ENCODE measurements around the gene PAX5. TPM values are rescaled to one million over a fixed set of nuclear protein-coding genes. Genes with fewer than 3 reads are reported as not detected.

PAX5 gene
- total and polyA plus RNA-seq, 2 of the 13 experiments (the other 11 are each of a cell fraction or from before 2014, with no cell fraction given): not detected

DNA sequence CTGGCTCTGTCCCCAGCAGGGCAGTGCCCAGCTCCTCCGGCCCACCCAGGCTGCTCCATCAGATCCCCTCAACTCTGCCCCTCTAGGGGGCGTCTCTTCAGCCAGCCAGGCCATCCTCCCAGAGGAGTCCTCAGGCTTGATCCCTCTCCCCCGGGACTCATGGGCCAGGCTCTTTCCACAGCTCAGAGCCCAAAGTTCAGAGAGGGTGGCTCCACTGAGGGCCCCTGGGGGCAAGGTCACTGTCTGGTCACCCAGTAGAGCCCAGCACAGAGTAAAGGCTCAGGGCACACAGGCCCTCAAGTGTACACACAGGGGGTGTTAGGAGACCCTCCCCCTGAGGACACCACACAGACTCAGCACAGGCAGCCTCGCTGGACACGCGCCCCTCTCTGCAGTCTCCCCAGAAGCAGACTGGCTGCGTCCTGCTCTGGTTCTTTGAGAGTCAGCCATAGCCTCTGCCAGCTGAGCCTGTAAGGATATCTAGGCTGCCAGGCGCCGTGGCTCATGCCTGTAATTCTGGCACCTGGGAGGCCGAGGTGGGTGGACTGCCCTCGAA, 64.8 kb downstream of the PAX5 start (continued):
- TF ChIP-seq, protein P1, sequence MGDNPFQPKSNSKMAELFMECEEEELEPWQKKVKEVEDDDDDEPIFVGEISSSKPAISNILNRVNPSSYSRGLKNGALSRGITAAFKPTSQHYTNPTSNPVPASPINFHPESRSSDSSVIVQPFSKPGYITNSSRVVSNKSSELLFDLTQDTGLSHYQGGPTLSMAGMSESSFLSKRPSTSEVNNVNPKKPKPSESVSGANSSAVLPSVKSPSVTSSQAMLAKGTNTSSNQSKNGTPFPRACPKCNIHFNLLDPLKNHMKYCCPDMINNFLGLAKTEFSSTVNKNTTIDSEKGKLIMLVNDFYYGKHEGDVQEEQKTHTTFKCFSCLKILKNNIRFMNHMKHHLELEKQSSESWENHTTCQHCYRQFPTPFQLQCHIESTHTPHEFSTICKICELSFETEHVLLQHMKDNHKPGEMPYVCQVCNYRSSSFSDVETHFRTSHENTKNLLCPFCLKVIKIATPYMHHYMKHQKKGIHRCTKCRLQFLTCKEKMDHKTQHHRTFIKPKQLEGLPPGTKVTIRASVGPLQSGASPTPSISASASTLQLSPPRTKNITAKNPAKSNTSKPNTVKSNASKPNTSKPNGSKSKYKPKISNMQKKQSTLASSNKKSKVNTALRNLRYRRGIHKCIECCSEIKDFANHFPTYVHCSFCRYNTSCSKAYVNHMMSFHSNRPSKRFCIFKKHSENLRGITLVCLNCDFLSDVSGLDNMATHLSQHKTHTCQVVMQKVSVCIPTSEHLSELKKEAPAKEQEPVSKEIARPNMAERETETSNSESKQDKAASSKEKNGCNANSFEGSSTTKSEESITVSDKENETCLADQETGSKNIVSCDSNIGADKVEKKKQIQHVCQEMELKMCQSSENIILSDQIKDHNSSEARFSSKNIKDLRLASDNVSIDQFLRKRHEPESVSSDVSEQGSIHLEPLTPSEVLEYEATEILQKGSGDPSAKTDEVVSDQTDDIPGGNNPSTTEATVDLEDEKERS (CRISPR knock-in tag; IDR thresholded peaks at IDR 0.05): no peak
- TF ChIP-seq ZNF75D (CRISPR knock-in tag; IDR thresholded peaks at IDR 0.05; ENCODE audit: borderline replicate concordance): no peak
- no peak for TF ChIP-seq ZNF468 (CRISPR knock-in tag; IDR thresholded peaks at IDR 0.05)
- TF ChIP-seq, protein P2, sequence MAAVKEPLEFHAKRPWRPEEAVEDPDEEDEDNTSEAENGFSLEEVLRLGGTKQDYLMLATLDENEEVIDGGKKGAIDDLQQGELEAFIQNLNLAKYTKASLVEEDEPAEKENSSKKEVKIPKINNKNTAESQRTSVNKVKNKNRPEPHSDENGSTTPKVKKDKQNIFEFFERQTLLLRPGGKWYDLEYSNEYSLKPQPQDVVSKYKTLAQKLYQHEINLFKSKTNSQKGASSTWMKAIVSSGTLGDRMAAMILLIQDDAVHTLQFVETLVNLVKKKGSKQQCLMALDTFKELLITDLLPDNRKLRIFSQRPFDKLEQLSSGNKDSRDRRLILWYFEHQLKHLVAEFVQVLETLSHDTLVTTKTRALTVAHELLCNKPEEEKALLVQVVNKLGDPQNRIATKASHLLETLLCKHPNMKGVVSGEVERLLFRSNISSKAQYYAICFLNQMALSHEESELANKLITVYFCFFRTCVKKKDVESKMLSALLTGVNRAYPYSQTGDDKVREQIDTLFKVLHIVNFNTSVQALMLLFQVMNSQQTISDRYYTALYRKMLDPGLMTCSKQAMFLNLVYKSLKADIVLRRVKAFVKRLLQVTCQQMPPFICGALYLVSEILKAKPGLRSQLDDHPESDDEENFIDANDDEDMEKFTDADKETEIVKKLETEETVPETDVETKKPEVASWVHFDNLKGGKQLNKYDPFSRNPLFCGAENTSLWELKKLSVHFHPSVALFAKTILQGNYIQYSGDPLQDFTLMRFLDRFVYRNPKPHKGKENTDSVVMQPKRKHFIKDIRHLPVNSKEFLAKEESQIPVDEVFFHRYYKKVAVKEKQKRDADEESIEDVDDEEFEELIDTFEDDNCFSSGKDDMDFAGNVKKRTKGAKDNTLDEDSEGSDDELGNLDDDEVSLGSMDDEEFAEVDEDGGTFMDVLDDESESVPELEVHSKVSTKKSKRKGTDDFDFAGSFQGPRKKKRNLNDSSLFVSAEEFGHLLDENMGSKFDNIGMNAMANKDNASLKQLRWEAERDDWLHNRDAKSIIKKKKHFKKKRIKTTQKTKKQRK (IDR thresholded peaks at IDR 0.05; ENCODE audit: low read length): no peak
- TF ChIP-seq, protein P3, sequence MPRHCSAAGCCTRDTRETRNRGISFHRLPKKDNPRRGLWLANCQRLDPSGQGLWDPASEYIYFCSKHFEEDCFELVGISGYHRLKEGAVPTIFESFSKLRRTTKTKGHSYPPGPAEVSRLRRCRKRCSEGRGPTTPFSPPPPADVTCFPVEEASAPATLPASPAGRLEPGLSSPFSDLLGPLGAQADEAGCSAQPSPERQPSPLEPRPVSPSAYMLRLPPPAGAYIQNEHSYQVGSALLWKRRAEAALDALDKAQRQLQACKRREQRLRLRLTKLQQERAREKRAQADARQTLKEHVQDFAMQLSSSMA (CRISPR knock-in tag; IDR thresholded peaks at IDR 0.05): no peak
- no peak for TF ChIP-seq LCORL (IDR thresholded peaks at IDR 0.05)
- TF ChIP-seq LCORL (CRISPR knock-in tag; IDR thresholded peaks at IDR 0.05): no peak
- TF ChIP-seq ZNF234 (CRISPR knock-in tag; conservative IDR thresholded peaks at IDR 0.05): no peak
- no peak for TF ChIP-seq CEBPG (CRISPR knock-in tag; IDR thresholded peaks at IDR 0.05)
- TF ChIP-seq, protein P4, sequence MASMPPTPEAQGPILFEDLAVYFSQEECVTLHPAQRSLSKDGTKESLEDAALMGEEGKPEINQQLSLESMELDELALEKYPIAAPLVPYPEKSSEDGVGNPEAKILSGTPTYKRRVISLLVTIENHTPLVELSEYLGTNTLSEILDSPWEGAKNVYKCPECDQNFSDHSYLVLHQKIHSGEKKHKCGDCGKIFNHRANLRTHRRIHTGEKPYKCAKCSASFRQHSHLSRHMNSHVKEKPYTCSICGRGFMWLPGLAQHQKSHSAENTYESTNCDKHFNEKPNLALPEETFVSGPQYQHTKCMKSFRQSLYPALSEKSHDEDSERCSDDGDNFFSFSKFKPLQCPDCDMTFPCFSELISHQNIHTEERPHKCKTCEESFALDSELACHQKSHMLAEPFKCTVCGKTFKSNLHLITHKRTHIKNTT (CRISPR knock-in tag; IDR thresholded peaks at IDR 0.05): no peak
- no peak for TF ChIP-seq MBNL3 (CRISPR knock-in tag; conservative IDR thresholded peaks at IDR 0.05)
- TF ChIP-seq PCBP1 (IDR thresholded peaks at IDR 0.05; ENCODE audit: borderline replicate concordance, low read depth, low read length): no peak
- TF ChIP-seq SALL1 (CRISPR knock-in tag; IDR thresholded peaks at IDR 0.05): peak; percentile 44; the same call in 1 of the 2 replicates
- no peak for TF ChIP-seq CHD2 (IDR thresholded peaks at IDR 0.05; ENCODE audit: low read depth, low read length)
- TF ChIP-seq ATAD3A (CRISPR knock-in tag; IDR thresholded peaks at IDR 0.05): no peak
- TF ChIP-seq TMF1 (CRISPR knock-in tag; IDR thresholded peaks at IDR 0.05; ENCODE audit: low read depth): no peak
- TF ChIP-seq, protein P5, sequence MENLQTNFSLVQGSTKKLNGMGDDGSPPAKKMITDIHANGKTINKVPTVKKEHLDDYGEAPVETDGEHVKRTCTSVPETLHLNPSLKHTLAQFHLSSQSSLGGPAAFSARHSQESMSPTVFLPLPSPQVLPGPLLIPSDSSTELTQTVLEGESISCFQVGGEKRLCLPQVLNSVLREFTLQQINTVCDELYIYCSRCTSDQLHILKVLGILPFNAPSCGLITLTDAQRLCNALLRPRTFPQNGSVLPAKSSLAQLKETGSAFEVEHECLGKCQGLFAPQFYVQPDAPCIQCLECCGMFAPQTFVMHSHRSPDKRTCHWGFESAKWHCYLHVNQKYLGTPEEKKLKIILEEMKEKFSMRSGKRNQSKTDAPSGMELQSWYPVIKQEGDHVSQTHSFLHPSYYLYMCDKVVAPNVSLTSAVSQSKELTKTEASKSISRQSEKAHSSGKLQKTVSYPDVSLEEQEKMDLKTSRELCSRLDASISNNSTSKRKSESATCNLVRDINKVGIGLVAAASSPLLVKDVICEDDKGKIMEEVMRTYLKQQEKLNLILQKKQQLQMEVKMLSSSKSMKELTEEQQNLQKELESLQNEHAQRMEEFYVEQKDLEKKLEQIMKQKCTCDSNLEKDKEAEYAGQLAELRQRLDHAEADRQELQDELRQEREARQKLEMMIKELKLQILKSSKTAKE (CRISPR knock-in tag; IDR thresholded peaks at IDR 0.05; ENCODE audit: borderline replicate concordance): peak; percentile 45; the same call in 1 of the 2 replicates
- TF ChIP-seq ZBTB1 (CRISPR knock-in tag; IDR thresholded peaks at IDR 0.05; ENCODE audit: borderline replicate concordance): no peak
- no peak for TF ChIP-seq ZNF629 (CRISPR knock-in tag; conservative IDR thresholded peaks at IDR 0.05)
- no peak for TF ChIP-seq MTA3 (CRISPR knock-in tag; IDR thresholded peaks at IDR 0.05)
- no peak for TF ChIP-seq CBX2 (IDR thresholded peaks at IDR 0.05; ENCODE audit: low read depth, low read length)
- TF ChIP-seq CBX2 (CRISPR knock-in tag; IDR thresholded peaks at IDR 0.05; ENCODE audit: low read depth): no peak

Data from HepG2 (cell line).